Measurements from ENCODE around the gene SNCB.

- TF ChIP-seq, protein P1, sequence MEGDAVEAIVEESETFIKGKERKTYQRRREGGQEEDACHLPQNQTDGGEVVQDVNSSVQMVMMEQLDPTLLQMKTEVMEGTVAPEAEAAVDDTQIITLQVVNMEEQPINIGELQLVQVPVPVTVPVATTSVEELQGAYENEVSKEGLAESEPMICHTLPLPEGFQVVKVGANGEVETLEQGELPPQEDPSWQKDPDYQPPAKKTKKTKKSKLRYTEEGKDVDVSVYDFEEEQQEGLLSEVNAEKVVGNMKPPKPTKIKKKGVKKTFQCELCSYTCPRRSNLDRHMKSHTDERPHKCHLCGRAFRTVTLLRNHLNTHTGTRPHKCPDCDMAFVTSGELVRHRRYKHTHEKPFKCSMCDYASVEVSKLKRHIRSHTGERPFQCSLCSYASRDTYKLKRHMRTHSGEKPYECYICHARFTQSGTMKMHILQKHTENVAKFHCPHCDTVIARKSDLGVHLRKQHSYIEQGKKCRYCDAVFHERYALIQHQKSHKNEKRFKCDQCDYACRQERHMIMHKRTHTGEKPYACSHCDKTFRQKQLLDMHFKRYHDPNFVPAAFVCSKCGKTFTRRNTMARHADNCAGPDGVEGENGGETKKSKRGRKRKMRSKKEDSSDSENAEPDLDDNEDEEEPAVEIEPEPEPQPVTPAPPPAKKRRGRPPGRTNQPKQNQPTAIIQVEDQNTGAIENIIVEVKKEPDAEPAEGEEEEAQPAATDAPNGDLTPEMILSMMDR (IDR thresholded peaks at IDR 0.05) = peak; percentile 30; the same call in 1 of the 2 replicates
- no peak for TF ChIP-seq ZFX (IDR thresholded peaks at IDR 0.05; ENCODE audit: borderline replicate concordance)
Observed at GRCh38 chr5:176629853-176630680, at the start of gene SNCB, which contains the start of gene EIF4E1B.

All from 22Rv1 (cell line).